Endothelial cell of umbilical vein (primary cell): ENCODE data around the gene DPEP2. TPM values are rescaled to one million over a fixed set of nuclear protein-coding genes. Genes with fewer than 3 reads are reported as not detected.

ENCODE experiments used
- BruUV-seq: library from RNA; stranded (reverse); fragments of 400-500 nt; replicated peaks from 2 replicates; lab custom pipeline; 2021; lab: Mats Ljungman, UMichigan
- CTCF ChIA-PET: fragments of 300-600, 350-600 bp; sonication (Branson Sonifier 250); formaldehyde crosslinking; loops from one replicate; lab custom pipeline; 2021; ENCODE audit warnings: antibody characterized with exemption, inconsistent platforms; lab: Charles Lee
- POLR2A ChIA-PET: fragments of 300-600, 350-600 bp; sonication (Branson Sonifier 250); formaldehyde crosslinking; loops from one replicate; lab custom pipeline; 2021; ENCODE audit warnings: antibody characterized with exemption, inconsistent platforms; lab: Charles Lee
- DNase-seq: peaks from one replicate; pipeline ENCODE4 v3.0.0-alpha.2; 2011; ENCODE audit warnings: low read depth, low spot score
- FAIRE-seq: peaks from 2 replicates; lab custom pipeline; 2011; peaks lifted over from hg19 to GRCh38; lab: Jason Lieb, UNC
- H2AFZ ChIP-seq: 2 replicates; pipeline ENCODE4 v1.6.0; 2012; ENCODE audit warnings: low read depth, low read length, control low read depth, inconsistent platforms
- H3K27ac ChIP-seq: 2 replicates; pipeline ENCODE4 v1.5.1; 2011; ENCODE audit warnings: low read depth, mild to moderate bottlenecking, control low read depth, low read length, moderate library complexity; ENCODE audit not compliant: insufficient read depth
- H3K27me3 ChIP-seq, 2 experiments: 2 replicates each; pipeline versions ENCODE4 v1.6.0 to v1.6.1; 2011; ENCODE audit warnings: low read length in 2 of 2, mixed read lengths in 1 of 2; ENCODE audit not compliant: control insufficient read depth in 2 of 2, insufficient read depth in 2 of 2
- H3K36me3 ChIP-seq, 2 experiments: 2 replicates in 1 of 2; 3 replicates in 1 of 2; pipeline ENCODE4 v1.5.1; 2011; ENCODE audit warnings: low read length in 2 of 2, mild to moderate bottlenecking in 1 of 2, moderate library complexity in 1 of 2; ENCODE audit not compliant: control insufficient read depth in 2 of 2, insufficient read depth in 2 of 2; ENCODE audit errors: extremely low read depth in 1 of 2
- H3K4me1 ChIP-seq: 3 replicates; pipeline ENCODE4 v1.5.1; 2011; ENCODE audit warnings: mild to moderate bottlenecking, low read length; ENCODE audit not compliant: control insufficient read depth, insufficient read depth; ENCODE audit errors: extremely low read depth
- H3K4me2 ChIP-seq: 2 replicates; pipeline ENCODE4 v1.6.1; 2011; ENCODE audit warnings: low read length, control low read depth, mixed read lengths; ENCODE audit not compliant: insufficient read depth
- H3K4me3 ChIP-seq, 3 experiments: fragments of 200-600 bp in 1 of 3; sonication (generic), shearing (Covaris generic) in 1 of 3; replicated peaks in 1 of 3; 2 replicates each; pipeline ENCODE4 v1.5.1; 2011 to 2016; ENCODE audit warnings: control low read depth in 3 of 3, low read length in 3 of 3, mild to moderate bottlenecking in 2 of 3, inconsistent platforms in 1 of 3, low read depth in 1 of 3, moderate library complexity in 1 of 3; ENCODE audit not compliant: insufficient read depth in 1 of 3
- H3K79me2 ChIP-seq: 2 replicates; pipeline ENCODE4 v1.6.0; 2012; ENCODE audit warnings: low read length, inconsistent platforms; ENCODE audit not compliant: control insufficient read depth, insufficient read depth
- H3K9ac ChIP-seq: replicated peaks from 2 replicates; pipeline ENCODE3; 2011; ENCODE audit warnings: low read length, control low read depth; ENCODE audit not compliant: insufficient read depth; ENCODE audit errors: extremely low read depth
- H3K9me1 ChIP-seq: replicated peaks from 3 replicates; pipeline ENCODE4 v1.6.0; 2011; ENCODE audit warnings: mild to moderate bottlenecking, low read length; ENCODE audit not compliant: control insufficient read depth, insufficient read depth; ENCODE audit errors: extremely low read depth
- H3K9me3 ChIP-seq: replicated peaks from 2 replicates; pipeline ENCODE4 v1.5.1; 2012; ENCODE audit warnings: low read length, inconsistent platforms; ENCODE audit not compliant: control insufficient read depth, insufficient read depth
- H4K20me1 ChIP-seq: replicated peaks from 2 replicates; pipeline ENCODE3; 2011; ENCODE audit warnings: mild to moderate bottlenecking, low read length; ENCODE audit not compliant: control insufficient read depth, insufficient read depth; ENCODE audit errors: extremely low read depth
- EZH2 ChIP-seq: IDR thresholded peaks from 2 replicates; pipeline ENCODE4 v1.6.1; 2012; ENCODE audit warnings: borderline replicate concordance, low read depth, mild to moderate bottlenecking, moderate library complexity, low read length, inconsistent platforms; ENCODE audit not compliant: severe bottlenecking
- FOS ChIP-seq: IDR thresholded peaks from 2 replicates; pipeline ENCODE4 v1.6.1; 2011; ENCODE audit warnings: mild to moderate bottlenecking, low read length, moderate library complexity, borderline replicate concordance; ENCODE audit not compliant: insufficient read depth
- GATA2 ChIP-seq: IDR thresholded peaks from 2 replicates; pipeline ENCODE4 v1.7.0; 2011; ENCODE audit warnings: low read depth, mild to moderate bottlenecking, moderate library complexity, mixed read lengths, low read length; ENCODE audit not compliant: insufficient read length, insufficient read depth
- JUN ChIP-seq: IDR thresholded peaks from 2 replicates; pipeline ENCODE4 v1.6.1; 2011; ENCODE audit warnings: borderline replicate concordance, low read depth; ENCODE audit not compliant: insufficient read length, insufficient read depth
- MYC ChIP-seq: IDR thresholded peaks from one replicate; pipeline ENCODE4 v1.6.1; 2011; ENCODE audit warnings: mild to moderate bottlenecking, low read depth, low read length
- POLR2A ChIP-seq: IDR thresholded peaks from 2 replicates; pipeline ENCODE4 v1.6.1; 2012; ENCODE audit warnings: low read depth, mild to moderate bottlenecking, control low read depth, low read length
- POLR2AphosphoS5 ChIP-seq: IDR thresholded peaks from 2 replicates; pipeline ENCODE4 v1.6.1; 2012; ENCODE audit warnings: low read depth, mild to moderate bottlenecking, control low read depth, low read length, moderate library complexity; ENCODE audit not compliant: insufficient read depth
- dilution Hi-C: fragments of 300-500 bp; cut with MboI; formaldehyde crosslinking; loops from one replicate; pipeline ENCODE4 v1.15.0; 2019; ENCODE audit warnings: low sequenced_read_pairs; ENCODE audit not compliant: extremely low pct_ligation_motif_present
- intact Hi-C: fragments of 100-400 bp; cut with micrococcal nuclease; formaldehyde crosslinking; loops from one replicate; pipeline ENCODE4 v1.10.0; 2022
- polyA plus RNA-seq, 4 experiments: library from polyadenylated mRNA; depleted of rRNA in 3 of 4; stranded (reverse) in 3 of 4; unstranded in 1 of 4; fragments of >200 nt; gene quantifications; 2 replicates each; pipeline versions ENCODE4 v1.2.1 to v1.2.3, GENCODE V29; 2011 to 2012; ENCODE audit warnings: missing spikeins in 1 of 4
- total RNA-seq: library from RNA; stranded (reverse); gene quantifications from 2 replicates; pipeline ENCODE4 v1.2.3, GENCODE V29; 2021
- TF ChIP-seq, protein P1 (sequence below): IDR thresholded peaks from 2 replicates; pipeline ENCODE4 v1.6.1; 2011; ENCODE audit not compliant: insufficient read depth, insufficient read length
- TF ChIP-seq, protein P2 (sequence below), 2 donors: IDR thresholded peaks; 1 replicate in 1 of 2; 2 replicates in 1 of 2; pipeline ENCODE4 v1.5.1; 2011; ENCODE audit warnings: low read length in 2 of 2, mild to moderate bottlenecking in 2 of 2, moderate library complexity in 2 of 2, control low read depth in 1 of 2, inconsistent platforms in 1 of 2, low read depth in 1 of 2; ENCODE audit not compliant: insufficient read depth in 1 of 2; ENCODE audit errors: extremely low read depth in 1 of 2

DPEP2 gene
- total and polyA plus RNA-seq, 2 donors (not counting 3 experiments of a cell fraction or from before 2014, with no cell fraction given), result 0.27 to 1.8 TPM

DNA sequence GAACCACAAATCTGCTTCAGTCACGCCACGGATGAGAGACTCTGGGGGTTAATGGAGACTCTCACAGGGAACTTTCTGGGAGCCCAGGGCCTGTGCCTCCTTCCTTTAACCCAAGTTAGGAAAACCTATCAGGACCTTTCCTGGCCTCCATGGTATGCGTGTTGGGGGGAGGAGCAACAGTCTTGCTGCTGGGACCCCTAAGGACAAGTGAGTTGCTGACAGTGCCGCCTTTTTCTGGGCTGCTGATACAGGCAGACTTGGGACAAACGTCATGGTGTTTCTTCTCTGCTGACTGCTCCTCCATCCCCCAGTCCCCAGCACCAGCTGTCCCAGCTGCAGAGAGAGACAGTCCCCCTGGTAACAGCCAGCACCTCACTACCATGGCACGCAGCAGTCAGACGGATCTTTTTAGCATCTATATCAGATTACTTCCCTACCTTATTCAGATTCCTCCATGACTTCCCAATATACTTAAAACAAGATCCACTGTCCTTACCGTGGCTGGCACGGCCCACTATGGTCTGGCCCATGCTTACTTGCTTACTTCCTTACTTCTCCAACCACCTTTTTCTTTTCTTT, 10.0 kb upstream of the DPEP2 start:
- Histone ChIP-seq H3K79me2 (no peaks in the 10 kb centered on the region), H3K36me3 (no peaks in the 10 kb centered on the region), H3K27me3 (no peaks in the 10 kb centered on the region), H3K4me3 (no peak overlapping the region), H3K9me3 (no peaks in the 10 kb centered on the region), H3K4me2 (no peak overlapping the region), H3K4me1 (peaks cover 10% of the 10 kb centered on the region), H3K9ac (no peak overlapping the region), H3K27ac (no peak overlapping the region), H4K20me1 (no peaks in the 10 kb centered on the region), H2AFZ (no peak overlapping the region), H3K9me1 (no peaks in the 10 kb centered on the region)
- BruUV-seq, result no TSS peak
- ChIA-PET POLR2A (no interaction called here), CTCF (no interaction called here)
- no peak for DNase-seq
- FAIRE-seq, result no peak
- intact Hi-C loops (no loop called here), dilution Hi-C loops (no loop called here)
- TF ChIP-seq FOS (no peak), EZH2 (no peak), POLR2AphosphoS5 (no peak), POLR2A (no peak), MYC (no peak), GATA2 (no peak), JUN (no peak)
- TF ChIP-seq, protein P1, sequence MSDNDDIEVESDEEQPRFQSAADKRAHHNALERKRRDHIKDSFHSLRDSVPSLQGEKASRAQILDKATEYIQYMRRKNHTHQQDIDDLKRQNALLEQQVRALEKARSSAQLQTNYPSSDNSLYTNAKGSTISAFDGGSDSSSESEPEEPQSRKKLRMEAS, result no peak
- TF ChIP-seq, protein P2, sequence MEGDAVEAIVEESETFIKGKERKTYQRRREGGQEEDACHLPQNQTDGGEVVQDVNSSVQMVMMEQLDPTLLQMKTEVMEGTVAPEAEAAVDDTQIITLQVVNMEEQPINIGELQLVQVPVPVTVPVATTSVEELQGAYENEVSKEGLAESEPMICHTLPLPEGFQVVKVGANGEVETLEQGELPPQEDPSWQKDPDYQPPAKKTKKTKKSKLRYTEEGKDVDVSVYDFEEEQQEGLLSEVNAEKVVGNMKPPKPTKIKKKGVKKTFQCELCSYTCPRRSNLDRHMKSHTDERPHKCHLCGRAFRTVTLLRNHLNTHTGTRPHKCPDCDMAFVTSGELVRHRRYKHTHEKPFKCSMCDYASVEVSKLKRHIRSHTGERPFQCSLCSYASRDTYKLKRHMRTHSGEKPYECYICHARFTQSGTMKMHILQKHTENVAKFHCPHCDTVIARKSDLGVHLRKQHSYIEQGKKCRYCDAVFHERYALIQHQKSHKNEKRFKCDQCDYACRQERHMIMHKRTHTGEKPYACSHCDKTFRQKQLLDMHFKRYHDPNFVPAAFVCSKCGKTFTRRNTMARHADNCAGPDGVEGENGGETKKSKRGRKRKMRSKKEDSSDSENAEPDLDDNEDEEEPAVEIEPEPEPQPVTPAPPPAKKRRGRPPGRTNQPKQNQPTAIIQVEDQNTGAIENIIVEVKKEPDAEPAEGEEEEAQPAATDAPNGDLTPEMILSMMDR (IDR thresholded peaks at IDR 0.05; ENCODE audit: extremely low read depth in 1 of 2, insufficient read depth in 1 of 2, low read depth in 1 of 2, low read length in 2 of 2), result no peak
